HEK293T (cell line): Measurements from ENCODE around the gene RETSAT.

Experiments used
- ELF4 ChIP-seq: fragments of 450-650 bp; IDR thresholded peaks from 2 replicates; pipeline ENCODE4 v1.6.1; 2017; ENCODE audit warnings: antibody characterized with exemption
- FOXK2 ChIP-seq: fragments of 450-650 bp; IDR thresholded peaks from 2 replicates; pipeline ENCODE4 v1.6.1; 2016; ENCODE audit warnings: mild to moderate bottlenecking
- SP1 ChIP-seq: fragments of 450-650 bp; IDR thresholded peaks from 2 replicates; pipeline ENCODE4 v1.6.1; 2017
- TARDBP ChIP-seq: fragments of 450-650 bp; IDR thresholded peaks from 2 replicates; pipeline ENCODE4 v1.6.1; 2016

DNA sequence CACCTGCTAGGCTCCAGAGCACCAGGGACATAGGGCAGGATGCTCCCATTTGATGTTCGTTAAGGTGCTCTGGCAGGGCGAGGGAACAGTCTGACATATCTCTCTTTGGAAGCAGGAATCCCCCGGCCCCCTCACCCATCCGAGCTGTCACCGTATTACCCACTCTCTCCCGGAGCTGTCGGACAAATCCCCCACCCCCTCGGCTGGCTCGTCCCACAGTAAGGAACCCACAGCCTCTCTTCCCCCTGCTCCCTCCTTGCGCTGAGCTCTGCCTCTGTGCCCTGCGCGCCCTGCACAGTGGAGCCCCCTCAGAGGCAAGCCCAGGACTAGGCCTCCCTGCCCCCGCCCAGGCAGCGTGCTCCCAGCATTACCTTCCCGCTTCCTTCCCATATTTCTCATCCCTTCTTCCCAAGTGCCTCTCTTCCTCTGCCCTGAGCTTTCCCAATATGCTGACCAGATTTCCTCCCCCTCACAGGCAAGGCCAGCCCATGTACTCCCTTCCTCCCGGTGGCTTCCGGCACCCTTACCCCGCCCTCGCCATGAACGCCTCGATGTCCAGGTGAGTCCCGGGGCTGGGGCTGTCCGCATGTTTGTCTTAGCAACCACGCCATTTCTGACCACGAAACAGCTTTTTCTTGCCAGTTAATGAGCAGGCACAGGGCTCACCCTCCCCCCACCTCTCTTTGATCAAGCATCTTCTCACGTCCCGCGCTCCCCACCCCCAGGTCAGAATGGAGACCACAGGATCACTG is 50.4 kb downstream of the RETSAT start:
- TF ChIP-seq TARDBP = no peak
- no peak for TF ChIP-seq FOXK2
- TF ChIP-seq ELF4 = no peak
- TF ChIP-seq SP1 = no peak
